GM23338 (cell line): Measurements from ENCODE around the gene ELN. TPM values are rescaled to one million over a fixed set of nuclear protein-coding genes. Genes with fewer than 3 reads are reported as not detected.

Source experiments
- ATAC-seq: fragments of 200-7000 bp; cut with Tn5 transposase; 3 replicates; pipeline ENCODE4 v1.9.1; 2020
- DNase-seq: peaks from one replicate; pipeline ENCODE4 v3.0.0-alpha.2; 2015; ENCODE audit warnings: low spot score
- H2AFZ ChIP-seq: fragments of 200-600 bp; sonication (generic); 2 replicates; pipeline ENCODE4 v1.8.0; 2016; ENCODE audit warnings: antibody characterized with exemption, mild to moderate bottlenecking, moderate library complexity
- H3F3A ChIP-seq: fragments of 200-600 bp; sonication (generic); replicated peaks from 2 replicates; pipeline ENCODE4 v1.8.0; 2017; ENCODE audit warnings: antibody characterized with exemption, mixed run types, low read depth
- H3K27ac ChIP-seq: fragments of 200-600 bp; sonication (generic); 2 replicates; pipeline ENCODE4 v1.6.1; 2016; ENCODE audit warnings: low read depth
- H3K27me3 ChIP-seq: fragments of 200-600 bp; sonication (generic); 2 replicates; pipeline ENCODE4 v1.8.0; 2016; ENCODE audit warnings: mild to moderate bottlenecking, mixed run types, moderate library complexity; ENCODE audit not compliant: insufficient read depth
- H3K36me3 ChIP-seq: fragments of 200-600 bp; sonication (generic); 2 replicates; pipeline ENCODE4 v1.8.0; 2016; ENCODE audit warnings: mild to moderate bottlenecking; ENCODE audit not compliant: insufficient read depth
- H3K4me1 ChIP-seq: fragments of 200-600 bp; sonication (generic); 2 replicates; pipeline ENCODE4 v1.8.0; 2016; ENCODE audit warnings: mild to moderate bottlenecking, moderate library complexity; ENCODE audit not compliant: insufficient read depth
- H3K4me2 ChIP-seq: fragments of 200-600 bp; sonication (generic); 2 replicates; pipeline ENCODE4 v1.7.1; 2017; ENCODE audit warnings: mixed run types
- H3K4me3 ChIP-seq: fragments of 200-600 bp; sonication (generic); 2 replicates; pipeline ENCODE4 v1.6.1; 2016; ENCODE audit warnings: mixed run types
- H3K79me2 ChIP-seq: fragments of 200-600 bp; sonication (generic); replicated peaks from 2 replicates; pipeline ENCODE4 v1.8.0; 2017; ENCODE audit warnings: mild to moderate bottlenecking; ENCODE audit not compliant: insufficient read depth
- H3K9me2 ChIP-seq: fragments of 200-600 bp; sonication (generic); 2 replicates; pipeline ENCODE4 v1.8.0; 2017; ENCODE audit not compliant: insufficient read depth
- H4K20me1 ChIP-seq: fragments of 200-600 bp; sonication (generic); replicated peaks from 2 replicates; pipeline ENCODE4 v1.8.0; 2017; ENCODE audit warnings: mild to moderate bottlenecking; ENCODE audit not compliant: insufficient read depth
- H3K27ac Mint-ChIP-seq: 2 replicates; pipeline ENCODE4 v1.8.0; 2020; ENCODE audit warnings: inconsistent platforms, mild to moderate bottlenecking, moderate library complexity, mixed read lengths
- H3K27me3 Mint-ChIP-seq: 3 replicates; pipeline ENCODE4 v1.8.0; 2022; ENCODE audit warnings: low read depth, mild to moderate bottlenecking, moderate library complexity, mixed read lengths, inconsistent platforms; ENCODE audit not compliant: insufficient read depth, poor library complexity
- H3K36me3 Mint-ChIP-seq: 3 replicates; pipeline ENCODE4 v1.8.0; 2021; ENCODE audit warnings: low read depth, mild to moderate bottlenecking, inconsistent platforms, moderate library complexity, mixed read lengths
- H3K4me1 Mint-ChIP-seq: 3 replicates; pipeline ENCODE4 v1.8.0; 2020; ENCODE audit warnings: mild to moderate bottlenecking, inconsistent platforms, mixed read lengths
- H3K4me3 Mint-ChIP-seq: 3 replicates; pipeline ENCODE4 v1.8.0; 2021; ENCODE audit warnings: moderate library complexity, mild to moderate bottlenecking, inconsistent platforms, mixed read lengths
- H3K9me3 Mint-ChIP-seq: 3 replicates; pipeline ENCODE4 v1.8.0; 2020; ENCODE audit warnings: moderate library complexity, mild to moderate bottlenecking, inconsistent platforms, mixed read lengths
- CREB1 ChIP-seq: fragments of 250-450 bp; sonication (Bioruptor Pico); IDR thresholded peaks from 2 replicates; pipeline ENCODE4 v1.5.0; 2020; ENCODE audit warnings: low read depth, mild to moderate bottlenecking, moderate library complexity
- EZH2 ChIP-seq: fragments of 200-600 bp; sonication (generic); IDR thresholded peaks from one replicate; pipeline ENCODE4 v1.8.0; 2017; ENCODE audit warnings: antibody characterized with exemption, mild to moderate bottlenecking, low read depth; ENCODE audit not compliant: unreplicated experiment
- EZH2phosphoT487 ChIP-seq: fragments of 200-600 bp; sonication (generic); IDR thresholded peaks from one replicate; pipeline ENCODE4 v1.8.1; 2018; ENCODE audit warnings: antibody characterized with exemption; ENCODE audit not compliant: unreplicated experiment
- JUNB ChIP-seq: IDR thresholded peaks from one replicate; pipeline ENCODE4 v1.6.1; 2016; ENCODE audit warnings: antibody characterized with exemption; ENCODE audit not compliant: unreplicated experiment
- NANOG ChIP-seq: IDR thresholded peaks from 2 replicates; pipeline ENCODE4 v1.6.1; 2016; ENCODE audit warnings: antibody characterized with exemption, borderline replicate concordance
- POLR2AphosphoS5 ChIP-seq: IDR thresholded peaks from 2 replicates; pipeline ENCODE4 v1.6.1; 2016; ENCODE audit warnings: antibody characterized with exemption, low read depth
- STAT1 ChIP-seq: IDR thresholded peaks from one replicate; pipeline ENCODE4 v1.6.1; 2016; ENCODE audit warnings: antibody characterized with exemption; ENCODE audit not compliant: unreplicated experiment
- ZNF114 ChIP-seq: fragments of 250-450 bp; sonication (Bioruptor Pico); IDR thresholded peaks from 2 replicates; pipeline ENCODE4 v1.5.0; 2020; ENCODE audit warnings: mild to moderate bottlenecking, moderate library complexity
- ZNF331 ChIP-seq: fragments of 250-450 bp; sonication (Bioruptor Pico); IDR thresholded peaks from 2 replicates; pipeline ENCODE4 v1.5.0; 2020; ENCODE audit warnings: low read depth, mild to moderate bottlenecking, moderate library complexity
- polyA plus RNA-seq: library from polyadenylated mRNA; unstranded; fragments of >200 nt; fragmentation: Nextera tagmentation; extraction: Ambion mirVana; gene quantifications from 2 replicates; pipeline ENCODE4 v1.2.1, GENCODE V29; 2016
- total RNA-seq: library from RNA; depleted of rRNA; stranded (reverse); fragments of >200 nt; shearing (Covaris generic); gene quantifications from 2 replicates; pipeline ENCODE4 v1.2.3, GENCODE V29; 2014
- TF ChIP-seq, protein P1 (sequence below): IDR thresholded peaks from 2 replicates; pipeline ENCODE4 v1.6.1; 2016; ENCODE audit warnings: antibody characterized with exemption
- TF ChIP-seq, protein P2 (sequence below): IDR thresholded peaks from one replicate; pipeline ENCODE4 v1.6.1; 2018; ENCODE audit warnings: antibody characterized with exemption; ENCODE audit not compliant: unreplicated experiment
- TF ChIP-seq, protein P3 (sequence below), 2 experiments: fragments of 200-600 bp in 1 of 2; sonication (generic) in 1 of 2; conservative IDR thresholded peaks; 2 replicates each; pipeline versions ENCODE4 v1.5.1 to v1.6.1; 2016 to 2017; ENCODE audit warnings: antibody characterized with exemption in 2 of 2, low read depth in 2 of 2, mild to moderate bottlenecking in 2 of 2, moderate library complexity in 1 of 2

The ELN gene
- total and polyA plus RNA-seq, 2 experiments from 2014 or later: 1.1 to 5.6 TPM

DNA sequence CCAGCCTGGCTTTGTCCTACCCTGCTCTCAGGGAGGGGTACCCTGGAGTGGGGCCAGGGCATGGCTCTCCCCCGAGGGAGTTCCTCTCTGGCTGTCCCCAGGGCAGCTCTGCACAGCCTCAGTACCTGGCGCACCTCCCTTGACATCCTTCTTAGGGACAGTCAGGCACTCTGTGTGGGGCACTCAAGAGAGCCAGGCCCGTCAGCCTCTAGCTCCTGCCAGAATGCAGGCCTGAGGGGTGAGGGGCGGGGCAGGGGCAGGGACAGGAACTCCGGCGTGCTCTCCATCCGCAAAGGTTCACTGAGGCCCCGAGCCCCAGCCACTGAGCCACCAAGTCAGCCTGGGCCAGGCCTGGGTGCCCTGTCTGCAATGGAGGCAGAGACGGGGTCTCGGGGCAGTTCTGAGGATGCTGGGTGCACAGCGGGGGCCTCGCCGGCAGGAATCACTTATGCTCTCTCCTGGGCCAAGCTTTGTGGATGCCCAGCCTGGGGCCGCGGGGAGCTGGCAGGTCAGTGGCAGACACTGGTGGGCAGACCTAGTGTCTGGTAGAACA, 65.8 kb downstream of the ELN start:
- Histone ChIP-seq H2AFZ (no peak overlapping the region), H3K27ac (peak overlapping the region; percentile 82), H3K4me2 (peak overlapping the region; percentile 82; the same call in 1 of the 2 replicates), H3K36me3 (peaks cover 18% of the 10 kb centered on the region), H3K79me2 (peaks cover 13% of the 10 kb centered on the region; the same call in 1 of the 2 replicates), H4K20me1 (no peaks in the 10 kb centered on the region; the same call in 1 of the 2 replicates), H3K4me1 (peaks cover 34% of the 10 kb centered on the region), H3K9me2 (no peaks in the 10 kb centered on the region), H3F3A (peaks cover 9% of the 10 kb centered on the region; the same call in 1 of the 2 replicates), H3K27me3 (no peaks in the 10 kb centered on the region), H3K4me3 (peak overlapping the region; percentile 50)
- Mint-ChIP-seq H3K36me3 (peaks cover 40% of the 10 kb centered on the region), H3K4me3 (peak overlapping the region; percentile 68), H3K9me3 (peaks cover 8% of the 10 kb centered on the region; the same call in 2 of the 3 replicates), H3K27ac (peak overlapping the region; percentile 97), H3K27me3 (peaks cover 9% of the 10 kb centered on the region), H3K4me1 (peaks cover 28% of the 10 kb centered on the region)
- DNase-seq: peak; percentile 30
- TF ChIP-seq, protein P1, sequence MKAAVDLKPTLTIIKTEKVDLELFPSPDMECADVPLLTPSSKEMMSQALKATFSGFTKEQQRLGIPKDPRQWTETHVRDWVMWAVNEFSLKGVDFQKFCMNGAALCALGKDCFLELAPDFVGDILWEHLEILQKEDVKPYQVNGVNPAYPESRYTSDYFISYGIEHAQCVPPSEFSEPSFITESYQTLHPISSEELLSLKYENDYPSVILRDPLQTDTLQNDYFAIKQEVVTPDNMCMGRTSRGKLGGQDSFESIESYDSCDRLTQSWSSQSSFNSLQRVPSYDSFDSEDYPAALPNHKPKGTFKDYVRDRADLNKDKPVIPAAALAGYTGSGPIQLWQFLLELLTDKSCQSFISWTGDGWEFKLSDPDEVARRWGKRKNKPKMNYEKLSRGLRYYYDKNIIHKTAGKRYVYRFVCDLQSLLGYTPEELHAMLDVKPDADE: no peak
- TF ChIP-seq JUNB: no peak
- TF ChIP-seq, protein P2, sequence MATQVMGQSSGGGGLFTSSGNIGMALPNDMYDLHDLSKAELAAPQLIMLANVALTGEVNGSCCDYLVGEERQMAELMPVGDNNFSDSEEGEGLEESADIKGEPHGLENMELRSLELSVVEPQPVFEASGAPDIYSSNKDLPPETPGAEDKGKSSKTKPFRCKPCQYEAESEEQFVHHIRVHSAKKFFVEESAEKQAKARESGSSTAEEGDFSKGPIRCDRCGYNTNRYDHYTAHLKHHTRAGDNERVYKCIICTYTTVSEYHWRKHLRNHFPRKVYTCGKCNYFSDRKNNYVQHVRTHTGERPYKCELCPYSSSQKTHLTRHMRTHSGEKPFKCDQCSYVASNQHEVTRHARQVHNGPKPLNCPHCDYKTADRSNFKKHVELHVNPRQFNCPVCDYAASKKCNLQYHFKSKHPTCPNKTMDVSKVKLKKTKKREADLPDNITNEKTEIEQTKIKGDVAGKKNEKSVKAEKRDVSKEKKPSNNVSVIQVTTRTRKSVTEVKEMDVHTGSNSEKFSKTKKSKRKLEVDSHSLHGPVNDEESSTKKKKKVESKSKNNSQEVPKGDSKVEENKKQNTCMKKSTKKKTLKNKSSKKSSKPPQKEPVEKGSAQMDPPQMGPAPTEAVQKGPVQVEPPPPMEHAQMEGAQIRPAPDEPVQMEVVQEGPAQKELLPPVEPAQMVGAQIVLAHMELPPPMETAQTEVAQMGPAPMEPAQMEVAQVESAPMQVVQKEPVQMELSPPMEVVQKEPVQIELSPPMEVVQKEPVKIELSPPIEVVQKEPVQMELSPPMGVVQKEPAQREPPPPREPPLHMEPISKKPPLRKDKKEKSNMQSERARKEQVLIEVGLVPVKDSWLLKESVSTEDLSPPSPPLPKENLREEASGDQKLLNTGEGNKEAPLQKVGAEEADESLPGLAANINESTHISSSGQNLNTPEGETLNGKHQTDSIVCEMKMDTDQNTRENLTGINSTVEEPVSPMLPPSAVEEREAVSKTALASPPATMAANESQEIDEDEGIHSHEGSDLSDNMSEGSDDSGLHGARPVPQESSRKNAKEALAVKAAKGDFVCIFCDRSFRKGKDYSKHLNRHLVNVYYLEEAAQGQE: no peak
- TF ChIP-seq POLR2AphosphoS5: no peak
- TF ChIP-seq ZNF114 (CRISPR knock-in tag): no peak
- TF ChIP-seq, protein P3, sequence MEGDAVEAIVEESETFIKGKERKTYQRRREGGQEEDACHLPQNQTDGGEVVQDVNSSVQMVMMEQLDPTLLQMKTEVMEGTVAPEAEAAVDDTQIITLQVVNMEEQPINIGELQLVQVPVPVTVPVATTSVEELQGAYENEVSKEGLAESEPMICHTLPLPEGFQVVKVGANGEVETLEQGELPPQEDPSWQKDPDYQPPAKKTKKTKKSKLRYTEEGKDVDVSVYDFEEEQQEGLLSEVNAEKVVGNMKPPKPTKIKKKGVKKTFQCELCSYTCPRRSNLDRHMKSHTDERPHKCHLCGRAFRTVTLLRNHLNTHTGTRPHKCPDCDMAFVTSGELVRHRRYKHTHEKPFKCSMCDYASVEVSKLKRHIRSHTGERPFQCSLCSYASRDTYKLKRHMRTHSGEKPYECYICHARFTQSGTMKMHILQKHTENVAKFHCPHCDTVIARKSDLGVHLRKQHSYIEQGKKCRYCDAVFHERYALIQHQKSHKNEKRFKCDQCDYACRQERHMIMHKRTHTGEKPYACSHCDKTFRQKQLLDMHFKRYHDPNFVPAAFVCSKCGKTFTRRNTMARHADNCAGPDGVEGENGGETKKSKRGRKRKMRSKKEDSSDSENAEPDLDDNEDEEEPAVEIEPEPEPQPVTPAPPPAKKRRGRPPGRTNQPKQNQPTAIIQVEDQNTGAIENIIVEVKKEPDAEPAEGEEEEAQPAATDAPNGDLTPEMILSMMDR (conservative IDR thresholded peaks at IDR 0.05; ENCODE audit: low read depth in 2 of 2): no peak
- TF ChIP-seq EZH2: no peak
- no peak for TF ChIP-seq EZH2phosphoT487
- no peak for TF ChIP-seq NANOG
- no peak for TF ChIP-seq CREB1 (CRISPR knock-in tag)
- TF ChIP-seq ZNF331 (CRISPR knock-in tag): no peak
- no peak for TF ChIP-seq STAT1
- ATAC-seq: peak; percentile 17
